K562 (cell line): ENCODE data around the gene GLE1. TPM values are rescaled to one million over a fixed set of nuclear protein-coding genes. Genes with fewer than 3 reads are reported as not detected.

Experiments used
- COPS2 ChIP-seq: fragments of 450-650 bp; conservative IDR thresholded peaks from 2 replicates; pipeline ENCODE4 v1.6.1; 2016; ENCODE audit warnings: mild to moderate bottlenecking, moderate library complexity
- DMBX1 ChIP-seq: fragments of 250-450 bp; sonication (Bioruptor Pico); IDR thresholded peaks from 2 replicates; pipeline ENCODE4 v1.8.0; 2022; ENCODE audit warnings: inconsistent platforms, mild to moderate bottlenecking, moderate library complexity, borderline replicate concordance
- HDAC6 ChIP-seq: IDR thresholded peaks from 2 replicates; pipeline ENCODE4 v1.6.1; 2012; ENCODE audit warnings: low read depth, mild to moderate bottlenecking, control low read depth, inconsistent platforms, low read length, moderate library complexity
- MAFF ChIP-seq: IDR thresholded peaks from 2 replicates; pipeline ENCODE4 v1.6.1; 2012; ENCODE audit warnings: low read length, improper control_type of control experiment
- PATZ1 ChIP-seq: fragments of 250-450 bp; sonication (Bioruptor Pico); IDR thresholded peaks from 2 replicates; pipeline ENCODE4 v1.5.0; 2020; ENCODE audit warnings: mild to moderate bottlenecking, borderline replicate concordance
- PCBP1 ChIP-seq: fragments of 200-400 bp; formaldehyde crosslinking; IDR thresholded peaks from 2 replicates; pipeline ENCODE4 v1.6.1; 2018; ENCODE audit warnings: mild to moderate bottlenecking, low read depth, low read length; ENCODE audit not compliant: poor library complexity, severe bottlenecking
- POLR2B ChIP-seq: fragments of 450-650 bp; IDR thresholded peaks from 2 replicates; pipeline ENCODE4 v1.6.1; 2018; ENCODE audit warnings: low read depth; ENCODE audit not compliant: partially characterized antibody
- PTRF ChIP-seq: fragments of 450-650 bp; IDR thresholded peaks from 2 replicates; pipeline ENCODE4 v1.6.1; 2016; ENCODE audit warnings: mild to moderate bottlenecking, missing genetic modification characterization, missing compliant biosample characterization
- RBM25 ChIP-seq: fragments of 200-400 bp; formaldehyde crosslinking; IDR thresholded peaks from 2 replicates; pipeline ENCODE4 v1.6.1; 2018; ENCODE audit warnings: low read length, low read depth, moderate library complexity; ENCODE audit not compliant: severe bottlenecking
- RFX5 ChIP-seq: IDR thresholded peaks from 2 replicates; pipeline ENCODE4 v1.6.1; 2011; ENCODE audit warnings: low read depth, mild to moderate bottlenecking, improper control_type of control experiment, low read length
- RHOXF2B ChIP-seq: fragments of 250-450 bp; sonication (Bioruptor Pico); conservative IDR thresholded peaks from 2 replicates; pipeline ENCODE4 v1.5.1; 2021
- SMARCC2 ChIP-seq: fragments of 450-650 bp; IDR thresholded peaks from 2 replicates; pipeline ENCODE4 v1.6.1; 2017; ENCODE audit warnings: antibody characterized with exemption, moderate library complexity, mild to moderate bottlenecking, low read depth
- ZNF354B ChIP-seq: fragments of 250-450 bp; sonication (Bioruptor Pico); IDR thresholded peaks from 2 replicates; pipeline ENCODE4 v1.4.0; 2020
- ZNF583 ChIP-seq: fragments of 250-450 bp; sonication (Bioruptor Pico); IDR thresholded peaks from 2 replicates; pipeline ENCODE4 v1.4.0; 2020
- ZNF644 ChIP-seq: fragments of 200-800 bp; sonication (Bioruptor generic); IDR thresholded peaks from 2 replicates; pipeline ENCODE4 v1.6.1; 2016; ENCODE audit warnings: low read depth, missing genetic modification characterization, missing compliant biosample characterization
- ZNF75A ChIP-seq: fragments of 450-650 bp; formaldehyde crosslinking; IDR thresholded peaks from 2 replicates; pipeline ENCODE4 v1.4.0; 2020; ENCODE audit warnings: mild to moderate bottlenecking
- ZNF785 ChIP-seq: fragments of 250-450 bp; sonication (Bioruptor Pico); IDR thresholded peaks from 2 replicates; pipeline ENCODE4 v1.4.0; 2020; ENCODE audit warnings: mild to moderate bottlenecking
- polyA plus RNA-seq, 8 experiments: library from polyadenylated mRNA; depleted of rRNA in 4 of 8; stranded (reverse) in 5 of 8; unstranded in 3 of 8; fragments of >200 nt; fragmentation: Nextera tagmentation in 2 of 8; fragmentation: Illumina TruSeq in 1 of 8; extraction: Ambion mirVana in 2 of 8; extraction: Trizol in 1 of 8; gene quantifications; 2 replicates each; pipeline versions ENCODE4 v1.2.1 to v1.2.3, GENCODE V29; 2011 to 2014; ENCODE audit warnings: inconsistent platforms in 1 of 8, missing spikeins in 1 of 8
- total RNA-seq, 7 experiments: library from RNA; depleted of rRNA in 6 of 7; stranded (reverse); fragments of >200 nt in 6 of 7; fragmentation: Illumina TruSeq in 2 of 7; extraction: Trizol in 2 of 7; gene quantifications; 2 replicates each; pipeline versions ENCODE4 v1.2.1 to v1.2.3, GENCODE V29; 2011 to 2021; ENCODE audit warnings: low replicate concordance in 1 of 7
- TF ChIP-seq, protein P1 (sequence below), 3 experiments: fragments of 200-800 bp in 1 of 3; sonication (Bioruptor generic) in 1 of 3; sonication (generic) in 1 of 3; formaldehyde crosslinking in 1 of 3; IDR thresholded peaks; 2 replicates each; pipeline versions ENCODE4 v1.6.1 to v1.8.0; 2016 to 2022; ENCODE audit warnings: mild to moderate bottlenecking in 2 of 3, missing compliant biosample characterization in 2 of 3, missing genetic modification characterization in 2 of 3, missing genetic modification reagents in 1 of 3
- TF ChIP-seq, protein P2 (sequence below): sonication (generic); formaldehyde crosslinking; IDR thresholded peaks from 2 replicates; pipeline ENCODE4 v1.8.1; 2023; ENCODE audit warnings: missing genetic modification reagents, mild to moderate bottlenecking, borderline replicate concordance

The GLE1 gene
- total and polyA plus RNA-seq, 9 of the 15 experiments (the other 6 are each of a cell fraction or from before 2014, with no cell fraction given): 15.9 to 44.8 (median 37.6) TPM

GRCh38 chr9:128455849-128456612, 48.5 kb upstream of the GLE1 start, which contains the start of gene ODF2 (continued):
- TF ChIP-seq PATZ1 (CRISPR knock-in tag) (no peak), ZNF644 (tag) (no peak), DMBX1 (no peak), PTRF (tag) (no peak), ZNF75A (CRISPR knock-in tag) (no peak), ZNF785 (CRISPR knock-in tag) (no peak), MAFF (no peak), ZNF583 (CRISPR knock-in tag) (no peak), RBM25 (peak; percentile 27), POLR2B (peak; percentile 49), COPS2 (no peak), SMARCC2 (no peak), ZNF354B (CRISPR knock-in tag) (no peak), RFX5 (no peak), RHOXF2B (CRISPR knock-in tag) (no peak), HDAC6 (no peak), PCBP1 (no peak)
- TF ChIP-seq, protein P1, sequence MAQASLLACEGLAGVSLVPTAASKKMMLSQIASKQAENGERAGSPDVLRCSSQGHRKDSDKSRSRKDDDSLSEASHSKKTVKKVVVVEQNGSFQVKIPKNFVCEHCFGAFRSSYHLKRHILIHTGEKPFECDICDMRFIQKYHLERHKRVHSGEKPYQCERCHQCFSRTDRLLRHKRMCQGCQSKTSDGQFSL (CRISPR knock-in tag; IDR thresholded peaks at IDR 0.05): no peak
- TF ChIP-seq, protein P1 (tag; IDR thresholded peaks at IDR 0.05): no peak
- TF ChIP-seq, protein P2, sequence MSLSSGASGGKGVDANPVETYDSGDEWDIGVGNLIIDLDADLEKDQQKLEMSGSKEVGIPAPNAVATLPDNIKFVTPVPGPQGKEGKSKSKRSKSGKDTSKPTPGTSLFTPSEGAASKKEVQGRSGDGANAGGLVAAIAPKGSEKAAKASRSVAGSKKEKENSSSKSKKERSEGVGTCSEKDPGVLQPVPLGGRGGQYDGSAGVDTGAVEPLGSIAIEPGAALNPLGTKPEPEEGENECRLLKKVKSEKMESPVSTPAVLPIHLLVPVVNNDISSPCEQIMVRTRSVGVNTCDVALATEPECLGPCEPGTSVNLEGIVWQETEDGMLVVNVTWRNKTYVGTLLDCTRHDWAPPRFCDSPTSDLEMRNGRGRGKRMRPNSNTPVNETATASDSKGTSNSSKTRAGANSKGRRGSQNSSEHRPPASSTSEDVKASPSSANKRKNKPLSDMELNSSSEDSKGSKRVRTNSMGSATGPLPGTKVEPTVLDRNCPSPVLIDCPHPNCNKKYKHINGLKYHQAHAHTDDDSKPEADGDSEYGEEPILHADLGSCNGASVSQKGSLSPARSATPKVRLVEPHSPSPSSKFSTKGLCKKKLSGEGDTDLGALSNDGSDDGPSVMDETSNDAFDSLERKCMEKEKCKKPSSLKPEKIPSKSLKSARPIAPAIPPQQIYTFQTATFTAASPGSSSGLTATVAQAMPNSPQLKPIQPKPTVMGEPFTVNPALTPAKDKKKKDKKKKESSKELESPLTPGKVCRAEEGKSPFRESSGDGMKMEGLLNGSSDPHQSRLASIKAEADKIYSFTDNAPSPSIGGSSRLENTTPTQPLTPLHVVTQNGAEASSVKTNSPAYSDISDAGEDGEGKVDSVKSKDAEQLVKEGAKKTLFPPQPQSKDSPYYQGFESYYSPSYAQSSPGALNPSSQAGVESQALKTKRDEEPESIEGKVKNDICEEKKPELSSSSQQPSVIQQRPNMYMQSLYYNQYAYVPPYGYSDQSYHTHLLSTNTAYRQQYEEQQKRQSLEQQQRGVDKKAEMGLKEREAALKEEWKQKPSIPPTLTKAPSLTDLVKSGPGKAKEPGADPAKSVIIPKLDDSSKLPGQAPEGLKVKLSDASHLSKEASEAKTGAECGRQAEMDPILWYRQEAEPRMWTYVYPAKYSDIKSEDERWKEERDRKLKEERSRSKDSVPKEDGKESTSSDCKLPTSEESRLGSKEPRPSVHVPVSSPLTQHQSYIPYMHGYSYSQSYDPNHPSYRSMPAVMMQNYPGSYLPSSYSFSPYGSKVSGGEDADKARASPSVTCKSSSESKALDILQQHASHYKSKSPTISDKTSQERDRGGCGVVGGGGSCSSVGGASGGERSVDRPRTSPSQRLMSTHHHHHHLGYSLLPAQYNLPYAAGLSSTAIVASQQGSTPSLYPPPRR (CRISPR knock-in tag): no peak
